ENCODE data around the gene HECTD4.

DNA sequence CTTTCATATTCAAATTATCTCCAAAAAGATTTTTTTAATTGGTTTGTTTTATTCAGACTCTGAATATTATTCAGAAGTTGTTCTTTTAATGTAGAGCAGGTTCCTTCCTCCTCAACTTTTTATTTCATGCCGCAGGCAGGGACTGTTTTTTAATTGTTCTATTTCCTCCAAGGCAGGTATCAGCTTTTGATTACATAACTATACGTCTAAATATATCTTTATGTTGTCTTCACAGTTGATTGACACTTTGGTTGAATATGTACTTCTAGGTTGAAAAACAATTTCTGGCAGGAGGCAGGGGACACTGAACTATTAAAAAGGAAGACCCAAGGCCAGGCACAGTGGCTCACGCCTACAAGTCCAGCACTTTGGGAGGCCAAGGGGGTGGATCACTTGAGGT is 82.5 kb downstream of the HECTD4 start:
- TF ChIP-seq CTCF (conservative IDR thresholded peaks at IDR 0.05) (no peak), ZFX (IDR thresholded peaks at IDR 0.05) (no peak)
